ENCODE measurements around the gene KCNQ2. TPM values are rescaled to one million over a fixed set of nuclear protein-coding genes. Genes with fewer than 3 reads are reported as not detected.

The KCNQ2 gene
- total RNA-seq, 1 experiment from 2014 or later, result 0.38 TPM

DNA sequence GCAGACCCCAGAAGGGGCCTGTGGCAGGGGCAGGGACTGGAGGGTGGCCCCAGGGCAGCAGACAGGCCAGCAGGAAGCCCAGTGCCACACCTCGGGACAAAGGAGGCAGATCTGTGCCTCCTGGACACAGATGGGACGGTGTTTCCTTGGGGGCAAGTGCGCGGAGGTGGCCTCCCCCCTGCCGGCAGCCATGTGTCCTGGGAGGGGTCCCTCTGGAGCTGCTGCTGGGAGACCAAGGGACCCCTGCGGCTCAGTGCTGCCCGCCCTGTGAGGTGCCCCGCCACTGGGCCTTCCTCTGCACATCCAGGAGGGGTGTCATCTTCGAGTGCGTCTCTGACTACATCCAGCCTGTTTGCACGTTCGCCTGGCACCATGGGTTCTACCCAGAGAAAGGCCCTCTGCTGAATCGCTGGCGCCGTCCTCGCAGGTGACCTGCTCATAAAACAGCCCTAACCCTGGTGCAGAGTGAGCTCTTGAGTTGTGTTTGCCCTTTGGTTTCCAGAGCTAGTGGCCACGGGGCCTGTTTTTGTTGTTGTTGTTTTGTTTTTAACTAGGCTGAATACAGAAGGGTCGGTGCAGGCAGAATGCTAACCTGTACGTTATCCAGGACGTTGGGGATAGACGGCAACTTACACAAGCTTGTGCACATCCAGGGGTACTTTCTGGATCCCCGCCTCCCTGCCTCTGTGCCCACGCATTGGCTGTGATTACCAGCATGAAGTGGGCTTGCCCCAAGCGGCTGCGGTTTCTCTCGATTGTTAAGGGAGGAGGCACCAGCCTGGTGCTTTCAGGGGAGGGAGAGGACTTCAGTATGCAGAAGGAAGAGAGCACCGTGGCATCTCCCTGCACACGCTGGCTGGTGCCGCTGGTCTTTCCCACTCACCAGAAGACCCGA lies 1.3 kb upstream of the KCNQ2 start:
- DNase-seq, result no peak
- CTCF ChIA-PET, result interaction anchor here (0.5 to 0.9 kb wide), 2 partner anchors 9 to 38 kb away, joined by 3 to 4 read pairs; no protein-coding TSS in a partner anchor
- TF ChIP-seq CTCF (IDR thresholded peaks at IDR 0.05; ENCODE audit: unreplicated experiment), result no peak
- intact Hi-C loops (cut with micrococcal nuclease; ENCODE audit: unreplicated experiment), result no loop called here
- Mint-ChIP-seq H3K9me3 (ENCODE audit: low read depth, unreplicated experiment) (no peaks in the 10 kb centered on the region), H3K27me3 (ENCODE audit: unreplicated experiment) (peaks cover 91% of the 10 kb centered on the region), H3K36me3 (ENCODE audit: insufficient read depth, unreplicated experiment) (peaks cover 6% of the 10 kb centered on the region), H3K4me1 (ENCODE audit: low read depth, unreplicated experiment) (peaks cover 9% of the 10 kb centered on the region), H3K27ac (ENCODE audit: unreplicated experiment) (no peak overlapping the region), H3K4me3 (ENCODE audit: low read depth, unreplicated experiment) (no peak overlapping the region)
- BruUV-seq (replicated peaks), result no TSS peak

- no peak for DNase-seq
- Mint-ChIP-seq H3K9me3 (ENCODE audit: low read depth, unreplicated experiment) (no peaks in the 10 kb centered on the region), H3K4me3 (ENCODE audit: low read depth, unreplicated experiment) (no peak overlapping the region), H3K36me3 (ENCODE audit: insufficient read depth, unreplicated experiment) (peaks cover 6% of the 10 kb centered on the region), H3K27ac (ENCODE audit: unreplicated experiment) (no peak overlapping the region), H3K4me1 (ENCODE audit: low read depth, unreplicated experiment) (peaks cover 9% of the 10 kb centered on the region), H3K27me3 (ENCODE audit: unreplicated experiment) (peaks cover 91% of the 10 kb centered on the region)
- CTCF ChIA-PET, result interaction anchor here (0.5 to 0.9 kb wide), 2 partner anchors 10 to 37 kb away, joined by 3 to 4 read pairs; no protein-coding TSS in a partner anchor
- intact Hi-C loops (cut with micrococcal nuclease; ENCODE audit: unreplicated experiment), result no loop called here
- TF ChIP-seq CTCF (IDR thresholded peaks at IDR 0.05; ENCODE audit: unreplicated experiment), result no peak
- BruUV-seq (replicated peaks), result no TSS peak
Observed at GRCh38 chr20:63472862-63473390, 471 bp upstream of the KCNQ2 start.

DNA sequence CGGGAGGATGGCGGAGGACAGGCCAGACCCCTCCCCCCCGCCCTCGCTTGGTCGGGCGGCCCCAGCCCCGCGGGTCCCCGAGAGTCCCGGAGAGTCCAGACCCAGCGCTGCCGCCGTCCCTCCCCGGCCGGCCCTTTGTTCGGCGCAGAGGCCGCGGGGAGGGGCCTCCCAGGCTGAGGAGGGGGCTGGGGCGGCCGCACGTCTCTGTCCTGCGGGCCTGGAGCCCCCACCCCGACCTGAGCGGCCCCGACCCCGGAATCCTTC lies 806 bp downstream of the KCNQ2 start:
- H3K9me3 Mint-ChIP-seq (ENCODE audit: low read depth, unreplicated experiment), result no peaks in the 10 kb centered on the region
- CTCF ChIA-PET, result no interaction called here
- intact Hi-C loops (cut with micrococcal nuclease; ENCODE audit: unreplicated experiment), result no loop called here
- H3K27me3 Mint-ChIP-seq (ENCODE audit: unreplicated experiment), result peaks cover 91% of the 10 kb centered on the region
- TF ChIP-seq CTCF (IDR thresholded peaks at IDR 0.05; ENCODE audit: unreplicated experiment), result no peak
- H3K27ac Mint-ChIP-seq (ENCODE audit: unreplicated experiment), result no peak overlapping the region
- DNase-seq, result no peak
- H3K36me3 Mint-ChIP-seq (ENCODE audit: insufficient read depth, unreplicated experiment), result peaks cover 6% of the 10 kb centered on the region
- H3K4me3 Mint-ChIP-seq (ENCODE audit: low read depth, unreplicated experiment), result no peak overlapping the region
- no TSS peak for BruUV-seq (replicated peaks)
- peaks cover 9% of the 10 kb centered on the region for H3K4me1 Mint-ChIP-seq (ENCODE audit: low read depth, unreplicated experiment)

GRCh38 chr20:63471002-63471716 lies 1.3 kb downstream of the KCNQ2 start:
- Mint-ChIP-seq H3K27ac (ENCODE audit: unreplicated experiment) (no peak overlapping the region), H3K4me3 (ENCODE audit: low read depth, unreplicated experiment) (no peak overlapping the region), H3K4me1 (ENCODE audit: low read depth, unreplicated experiment) (peaks cover 9% of the 10 kb centered on the region), H3K36me3 (ENCODE audit: insufficient read depth, unreplicated experiment) (peaks cover 6% of the 10 kb centered on the region), H3K27me3 (ENCODE audit: unreplicated experiment) (peaks cover 91% of the 10 kb centered on the region), H3K9me3 (ENCODE audit: low read depth, unreplicated experiment) (no peaks in the 10 kb centered on the region)
- TF ChIP-seq CTCF (IDR thresholded peaks at IDR 0.05; ENCODE audit: unreplicated experiment), result no peak
- no peak for DNase-seq
- BruUV-seq (replicated peaks), result no TSS peak
- CTCF ChIA-PET, result interaction anchor here (1.2 to 1.5 kb wide), 2 partner anchors 10 to 11 kb away, joined by 4 read pairs; no protein-coding TSS in a partner anchor
- intact Hi-C loops (cut with micrococcal nuclease; ENCODE audit: unreplicated experiment), result no loop called here
